H7 (cell line): Measurements from ENCODE around the gene SEMA4B. TPM values are rescaled to one million over a fixed set of nuclear protein-coding genes. Genes with fewer than 3 reads are reported as not detected.

Source experiments
- DNase-seq: peaks from one replicate; pipeline ENCODE4 v3.0.0; 2012
- H3K27me3 ChIP-seq: 2 replicates; pipeline ENCODE4 v1.6.0; 2011; ENCODE audit warnings: mild to moderate bottlenecking, low read length; ENCODE audit not compliant: control insufficient read depth, insufficient read depth
- H3K36me3 ChIP-seq: replicated peaks from 2 replicates; pipeline ENCODE4 v1.5.1; 2011; ENCODE audit warnings: low read length; ENCODE audit not compliant: control insufficient read depth, insufficient read depth
- H3K4me3 ChIP-seq: 2 replicates; pipeline ENCODE4 v1.5.1; 2011; ENCODE audit warnings: low read depth, mild to moderate bottlenecking, control low read depth, low read length, moderate library complexity; ENCODE audit not compliant: insufficient read depth
- total RNA-seq: library from RNA; depleted of rRNA; stranded (reverse); fragments of >200 nt; shearing (Covaris generic); gene quantifications from 2 replicates; pipeline ENCODE4 v1.2.3, GENCODE V29; 2014

The SEMA4B gene
- total RNA-seq, 1 experiment from 2014 or later, result 53.0 TPM

DNA sequence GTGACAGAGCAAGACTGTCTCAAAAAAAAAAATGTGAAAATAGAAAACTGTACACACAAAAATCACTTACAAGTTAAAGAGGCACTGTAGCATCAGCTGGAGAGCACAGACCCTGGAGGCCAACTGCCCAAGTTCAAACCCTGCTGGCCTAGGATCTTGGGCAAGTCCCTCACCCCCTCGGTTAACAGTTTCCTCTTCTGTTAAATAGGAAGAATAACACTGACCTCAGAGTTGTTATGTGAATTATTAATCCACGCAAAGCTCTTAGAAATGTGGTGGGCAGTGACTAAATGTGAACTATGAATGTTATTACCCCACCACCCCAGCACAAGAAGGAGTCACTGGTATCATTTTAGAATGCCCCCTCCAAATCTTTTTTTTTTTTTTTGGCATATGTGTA lies 21.4 kb downstream of the SEMA4B start:
- no peak for DNase-seq
- peaks cover 28% of the 10 kb centered on the region for H3K36me3 ChIP-seq
- no peak overlapping the region for H3K4me3 ChIP-seq
- no peaks in the 10 kb centered on the region for H3K27me3 ChIP-seq

GRCh38 chr15:90223441-90224165 lies 22.5 kb downstream of the SEMA4B start:
- peak; percentile 37 for DNase-seq
- no peaks in the 10 kb centered on the region for H3K27me3 ChIP-seq
- H3K4me3 ChIP-seq, result no peak overlapping the region
- peaks cover 31% of the 10 kb centered on the region for H3K36me3 ChIP-seq

DNA sequence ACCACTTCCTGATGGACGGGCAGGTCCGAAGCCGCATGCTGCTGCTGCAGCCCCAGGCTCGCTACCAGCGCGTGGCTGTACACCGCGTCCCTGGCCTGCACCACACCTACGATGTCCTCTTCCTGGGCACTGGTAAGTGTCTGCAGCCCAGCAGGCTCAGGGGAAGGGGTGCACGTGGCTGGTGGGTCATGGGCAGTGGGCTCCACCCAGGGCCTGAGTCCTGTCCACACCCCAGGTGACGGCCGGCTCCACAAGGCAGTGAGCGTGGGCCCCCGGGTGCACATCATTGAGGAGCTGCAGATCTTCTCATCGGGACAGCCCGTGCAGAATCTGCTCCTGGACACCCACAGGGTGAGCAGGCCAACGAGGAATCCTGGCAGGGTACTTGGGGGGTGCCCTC lies 23.9 kb downstream of the SEMA4B start:
- DNase-seq, result peak; percentile 43
- H3K4me3 ChIP-seq, result no peak overlapping the region
- H3K36me3 ChIP-seq, result peaks cover 35% of the 10 kb centered on the region
- H3K27me3 ChIP-seq, result no peaks in the 10 kb centered on the region

GRCh38 chr15:90225504-90226234 lies 24.5 kb downstream of the SEMA4B start:
- Histone ChIP-seq H3K4me3 (no peak overlapping the region), H3K36me3 (peaks cover 35% of the 10 kb centered on the region), H3K27me3 (no peaks in the 10 kb centered on the region)
- no peak for DNase-seq

DNA sequence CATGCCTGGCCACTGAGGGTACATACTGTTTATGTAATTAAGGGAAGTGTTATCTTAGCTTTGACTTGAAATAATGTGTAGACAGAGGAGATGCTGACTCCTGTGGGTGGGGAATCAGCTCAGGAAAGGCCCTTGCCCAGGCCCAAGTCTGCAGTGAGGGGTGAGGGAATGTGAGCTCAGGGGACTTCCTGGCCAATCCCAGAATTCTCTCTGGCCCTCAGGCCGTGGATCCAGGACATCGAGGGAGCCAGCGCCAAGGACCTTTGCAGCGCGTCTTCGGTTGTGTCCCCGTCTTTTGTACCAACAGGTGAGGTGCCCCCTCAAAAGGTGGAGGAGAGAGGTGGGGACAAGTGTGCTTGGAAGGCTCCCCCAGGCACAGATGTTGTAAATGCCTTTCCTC lies 26.2 kb downstream of the SEMA4B start:
- no peaks in the 10 kb centered on the region for H3K27me3 ChIP-seq
- peak; percentile 27 for DNase-seq
- H3K4me3 ChIP-seq, result no peak overlapping the region
- peaks cover 32% of the 10 kb centered on the region for H3K36me3 ChIP-seq

- peak; percentile 42 for DNase-seq
- Histone ChIP-seq H3K36me3 (peaks cover 32% of the 10 kb centered on the region), H3K4me3 (no peak overlapping the region), H3K27me3 (no peaks in the 10 kb centered on the region)
Measured at GRCh38 chr15:90227816-90228772, 27.0 kb downstream of the SEMA4B start.

DNA sequence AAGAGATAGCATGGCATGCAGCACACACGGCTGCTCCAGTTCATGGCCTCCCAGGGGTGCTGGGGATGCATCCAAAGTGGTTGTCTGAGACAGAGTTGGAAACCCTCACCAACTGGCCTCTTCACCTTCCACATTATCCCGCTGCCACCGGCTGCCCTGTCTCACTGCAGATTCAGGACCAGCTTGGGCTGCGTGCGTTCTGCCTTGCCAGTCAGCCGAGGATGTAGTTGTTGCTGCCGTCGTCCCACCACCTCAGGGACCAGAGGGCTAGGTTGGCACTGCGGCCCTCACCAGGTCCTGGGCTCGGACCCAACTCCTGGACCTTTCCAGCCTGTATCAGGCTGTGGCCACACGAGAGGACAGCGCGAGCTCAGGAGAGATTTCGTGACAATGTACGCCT lies 27.8 kb downstream of the SEMA4B start:
- Histone ChIP-seq H3K36me3 (peaks cover 26% of the 10 kb centered on the region), H3K4me3 (no peak overlapping the region), H3K27me3 (no peaks in the 10 kb centered on the region)
- DNase-seq, result no peak

DNA sequence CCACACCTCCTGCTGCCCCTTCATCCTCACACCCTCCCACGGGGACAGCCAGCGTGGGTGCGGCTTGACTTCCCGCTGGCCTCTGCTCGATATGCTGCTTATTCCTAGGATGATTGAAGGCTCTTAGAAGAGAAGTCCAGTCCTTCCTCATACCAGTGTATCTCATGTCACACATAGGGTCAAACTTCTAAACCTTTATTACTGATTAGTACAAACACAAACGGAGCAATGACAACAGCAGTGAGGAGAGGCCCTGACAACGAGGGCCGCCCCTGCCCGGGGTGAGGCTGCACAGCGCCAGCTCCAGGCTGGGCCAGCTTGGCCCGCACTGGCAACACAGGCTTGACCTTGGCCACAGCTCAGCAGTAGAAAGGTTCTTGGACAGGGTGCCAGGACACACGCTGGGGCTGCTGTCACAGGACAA lies 29.0 kb downstream of the SEMA4B start:
- peak; percentile 37 for DNase-seq
- peaks cover 17% of the 10 kb centered on the region for H3K36me3 ChIP-seq
- no peaks in the 10 kb centered on the region for H3K27me3 ChIP-seq
- no peak overlapping the region for H3K4me3 ChIP-seq

DNA sequence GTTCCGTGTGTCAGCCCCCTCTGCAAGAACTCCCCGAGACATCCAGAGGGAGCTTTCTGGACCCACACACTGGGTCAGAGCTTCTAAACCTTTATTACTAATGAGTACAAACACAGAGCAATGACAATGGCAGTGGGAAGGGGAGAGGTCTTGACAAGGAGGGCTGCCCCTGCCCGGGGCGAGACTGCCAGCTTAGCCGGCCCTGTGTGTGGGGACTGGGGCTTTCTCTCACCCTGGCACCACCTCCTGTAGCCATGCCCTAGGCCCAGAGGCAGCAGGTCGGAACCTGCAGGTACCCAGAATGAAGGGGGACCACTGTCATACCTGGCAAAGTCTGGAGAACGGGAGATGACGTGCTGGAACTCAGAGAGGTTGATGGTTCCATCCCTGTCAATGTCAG lies 29.5 kb downstream of the SEMA4B start:
- Histone ChIP-seq H3K27me3 (no peaks in the 10 kb centered on the region), H3K4me3 (no peak overlapping the region), H3K36me3 (peaks cover 17% of the 10 kb centered on the region)
- DNase-seq, result peak; percentile 30

DNA sequence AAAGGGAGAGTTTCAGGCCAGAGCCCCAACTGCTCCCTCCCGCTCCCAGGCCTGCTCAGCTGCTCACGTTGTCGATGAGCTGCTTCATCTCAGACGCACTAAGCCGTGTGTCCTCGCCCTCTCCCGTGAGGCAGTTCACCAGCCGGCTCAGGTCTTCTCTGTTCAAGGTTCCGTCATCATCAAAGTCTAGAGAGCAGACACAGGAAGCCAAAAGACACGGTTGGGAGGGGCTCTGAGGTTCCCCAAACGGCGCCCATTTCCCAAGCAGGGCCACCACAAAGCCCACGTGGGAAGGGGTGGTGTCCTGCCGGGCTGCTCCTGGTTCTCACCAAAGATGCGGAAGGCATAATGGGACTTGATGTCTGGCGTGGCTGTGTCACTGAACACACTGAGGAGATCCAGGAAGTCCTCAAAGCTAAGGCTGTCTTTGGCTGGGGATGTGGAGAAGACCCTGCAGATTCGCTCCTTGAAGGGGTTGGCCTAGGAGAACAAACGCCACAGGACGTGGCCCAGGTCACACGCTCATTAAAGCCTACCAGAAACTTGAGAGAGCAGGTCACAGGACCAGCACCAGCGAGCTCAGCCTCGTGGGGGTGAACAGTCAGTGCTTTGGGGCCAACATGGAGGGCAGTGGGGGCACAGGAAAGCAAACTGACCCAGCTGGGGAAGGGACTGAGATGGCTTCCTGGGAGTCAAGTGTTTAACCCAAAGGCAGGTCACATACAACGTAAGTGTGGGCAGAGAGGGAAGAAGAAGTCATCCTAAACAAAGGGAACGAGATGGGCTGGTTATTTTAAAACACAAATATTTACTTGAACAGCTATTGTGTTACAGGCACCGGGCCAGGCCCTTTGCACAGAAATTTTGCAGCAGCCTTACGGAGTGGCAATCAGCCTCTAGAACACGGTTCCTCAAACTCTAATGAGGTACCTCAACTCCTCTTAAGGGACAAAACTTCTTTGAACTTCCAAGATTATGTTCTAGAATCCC lies 30.2 kb downstream of the SEMA4B start:
- H3K4me3 ChIP-seq, result no peak overlapping the region
- DNase-seq, result peak; percentile 30
- peaks cover 13% of the 10 kb centered on the region for H3K36me3 ChIP-seq
- no peaks in the 10 kb centered on the region for H3K27me3 ChIP-seq

- H3K36me3 ChIP-seq, result peaks cover 13% of the 10 kb centered on the region
- H3K27me3 ChIP-seq, result no peaks in the 10 kb centered on the region
- peak; percentile 25 for DNase-seq
- no peak overlapping the region for H3K4me3 ChIP-seq
Measured at GRCh38 chr15:90232196-90232595, 31.1 kb downstream of the SEMA4B start.

- peak overlapping the region; percentile 85 for H3K4me3 ChIP-seq
- DNase-seq, result no peak
- H3K27me3 ChIP-seq, result no peaks in the 10 kb centered on the region
- peaks cover 8% of the 10 kb centered on the region for H3K36me3 ChIP-seq
Measured at GRCh38 chr15:90232941-90233386, 31.8 kb downstream of the SEMA4B start.

- Histone ChIP-seq H3K36me3 (peaks cover 4% of the 10 kb centered on the region), H3K27me3 (no peaks in the 10 kb centered on the region), H3K4me3 (peak within 1 kb of the TSS; percentile 85)
- peak; percentile 100 for DNase-seq
Measured at GRCh38 chr15:90233387-90234095, 32.4 kb downstream of the SEMA4B start, which contains the start of gene CIB1. Gene CIB1, minus strand, starts transcription at chr15:90233941. Its CDS starts 56 bp downstream, at chr15:90233885.
